ENCODE results near the gene MET. TPM values are rescaled to one million over a fixed set of nuclear protein-coding genes. Genes with fewer than 3 reads are reported as not detected.

MET gene
- total and polyA plus RNA-seq, 2 of the 13 experiments (the other 11 are each of a cell fraction or from before 2014, with no cell fraction given), result 21.8 to 31.5 TPM

- intact Hi-C loops (cut with micrococcal nuclease; ENCODE audit: unreplicated experiment) (no loop called here), in situ Hi-C loops (cut with HindIII; ENCODE audit: extremely low pct_ligation_motif_present, low pct_unique_long_range_greater_than_20kb) (no loop called here)
- H3K27me3 ChIP-seq (ENCODE audit: control insufficient read depth in 1 of 2, insufficient read depth in 2 of 2, low read length in 2 of 2), result no peaks in the 10 kb centered on the region
- no peaks in the 10 kb centered on the region for H4K20me1 ChIP-seq (ENCODE audit: insufficient read depth, low read length)
- ATAC-seq (no peak), FAIRE-seq (no peak), DNase-seq (ENCODE audit: low spot score) (no peak)
- WGBS (ENCODE audit: low lambda C conversion rate), result 90% methylated on average over 1 of the region's 1 CpG
- no peak overlapping the region for H2AFZ ChIP-seq (ENCODE audit: low read length)
- H3K79me2 ChIP-seq (ENCODE audit: insufficient read depth, low read length), result no peaks in the 10 kb centered on the region
- H3K4me1 ChIP-seq (ENCODE audit: insufficient read depth, low read length), result peaks cover 14% of the 10 kb centered on the region
- ChIA-PET CTCF (ENCODE audit: low intra/inter-chr PET ratio, low total read pairs) (no interaction called here), POLR2A (no interaction called here)
- H3K9me3 ChIP-seq (ENCODE audit: low read length), result no peaks in the 10 kb centered on the region
- BruUV-seq (replicated peaks), result no TSS peak
- no peak overlapping the region for H3K27ac ChIP-seq (ENCODE audit: extremely low read length, insufficient read depth, low read length)
- no peak overlapping the region for H3K4me3 ChIP-seq (replicated peaks in 1 of 3; ENCODE audit: insufficient read depth in 1 of 3, low read depth in 2 of 3, low read length in 3 of 3)
- no peak overlapping the region for H3K9ac ChIP-seq (ENCODE audit: insufficient read depth, low read depth, low read length)
- peaks cover 7 to 40% of the 10 kb centered on the region in 2 experiments for H3K36me3 ChIP-seq (replicated peaks in 1 of 2; ENCODE audit: control insufficient read depth in 1 of 2, insufficient read depth in 2 of 2, low read length in 2 of 2)
- no peak overlapping the region for H3K4me2 ChIP-seq (ENCODE audit: low read depth, low read length)
- no peak for TF ChIP-seq SKI (IDR thresholded peaks at IDR 0.05; ENCODE audit: partially characterized antibody)
- TF ChIP-seq ZNF282 (IDR thresholded peaks at IDR 0.05; ENCODE audit: partially characterized antibody), result no peak
- TF ChIP-seq NPAS2 (CRISPR knock-in tag; IDR thresholded peaks at IDR 0.05; ENCODE audit: borderline replicate concordance), result no peak
- TF ChIP-seq SIN3B (IDR thresholded peaks at IDR 0.05; ENCODE audit: low read length), result no peak
- TF ChIP-seq ZNF274 (CRISPR knock-in tag; IDR thresholded peaks at IDR 0.05), result no peak
- TF ChIP-seq ZNF264 (CRISPR knock-in tag; IDR thresholded peaks at IDR 0.05), result no peak
- no peak for TF ChIP-seq REPIN1 (CRISPR knock-in tag; IDR thresholded peaks at IDR 0.05; ENCODE audit: borderline replicate concordance, low read depth)
- TF ChIP-seq AKAP8 (CRISPR knock-in tag; IDR thresholded peaks at IDR 0.05), result no peak
- TF ChIP-seq KDM6A (CRISPR knock-in tag; IDR thresholded peaks at IDR 0.05; ENCODE audit: low read depth), result no peak
- no peak for TF ChIP-seq ZNF34 (CRISPR knock-in tag; IDR thresholded peaks at IDR 0.05; ENCODE audit: borderline replicate concordance)
- no peak for TF ChIP-seq AHR (CRISPR knock-in tag; IDR thresholded peaks at IDR 0.05)
- no peak for TF ChIP-seq ZNF646 (CRISPR knock-in tag; IDR thresholded peaks at IDR 0.05)
- TF ChIP-seq RARA (CRISPR knock-in tag; IDR thresholded peaks at IDR 0.05), result no peak
- TF ChIP-seq HNF4A (CRISPR knock-in tag; IDR thresholded peaks at IDR 0.05), result no peak
- TF ChIP-seq ZHX2 (IDR thresholded peaks at IDR 0.05; ENCODE audit: low read depth), result no peak
- no peak for TF ChIP-seq ZHX2 (CRISPR knock-in tag; IDR thresholded peaks at IDR 0.05; ENCODE audit: borderline replicate concordance)
Measured at GRCh38 chr7:116780966-116781365, 109.0 kb downstream of the MET start.

All from HepG2 (cell line).